ENCODE results near the gene PLEKHO1.
"Not testable (repeated sequence)": the region's sequence is repeated elsewhere in the genome, so short reads cannot be mapped to it uniquely, and the experiment has no call there.

PLEKHO1 gene

DNA sequence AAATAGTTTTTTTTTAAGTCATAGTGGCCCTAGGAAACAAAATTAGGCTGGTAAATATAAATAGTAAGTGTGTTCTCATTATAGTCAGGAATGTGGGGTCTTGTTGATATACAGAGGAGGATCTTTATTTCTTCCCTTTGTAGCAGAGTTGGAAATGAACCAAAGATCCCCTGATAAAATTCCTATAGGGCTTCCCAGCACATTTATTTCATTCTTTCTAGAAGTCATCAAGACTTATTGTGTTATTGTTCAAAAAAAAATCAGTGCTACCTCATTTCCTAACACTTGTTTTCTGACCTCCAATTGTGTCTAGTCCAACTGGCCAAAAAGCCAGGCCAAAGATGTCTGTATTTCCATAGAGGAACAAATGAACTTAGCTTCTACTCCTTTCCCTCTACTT lies 7.6 kb upstream of the PLEKHO1 start:
- no peak overlapping the region for H3K4me2 ChIP-seq (ENCODE audit: low read length)
- no peak overlapping the region for H3K27ac ChIP-seq (ENCODE audit: low read depth, low read length)
- H3F3A ChIP-seq (ENCODE audit: control insufficient read depth, insufficient read depth): peaks cover 9% of the 10 kb centered on the region
- H3K9me3 ChIP-seq (ENCODE audit: control insufficient read depth, insufficient read depth, low read length): no peaks in the 10 kb centered on the region
- no peak for TF ChIP-seq EZH2phosphoT487 (IDR thresholded peaks at IDR 0.05; ENCODE audit: borderline replicate concordance, low read length)
- TF ChIP-seq, protein P1, sequence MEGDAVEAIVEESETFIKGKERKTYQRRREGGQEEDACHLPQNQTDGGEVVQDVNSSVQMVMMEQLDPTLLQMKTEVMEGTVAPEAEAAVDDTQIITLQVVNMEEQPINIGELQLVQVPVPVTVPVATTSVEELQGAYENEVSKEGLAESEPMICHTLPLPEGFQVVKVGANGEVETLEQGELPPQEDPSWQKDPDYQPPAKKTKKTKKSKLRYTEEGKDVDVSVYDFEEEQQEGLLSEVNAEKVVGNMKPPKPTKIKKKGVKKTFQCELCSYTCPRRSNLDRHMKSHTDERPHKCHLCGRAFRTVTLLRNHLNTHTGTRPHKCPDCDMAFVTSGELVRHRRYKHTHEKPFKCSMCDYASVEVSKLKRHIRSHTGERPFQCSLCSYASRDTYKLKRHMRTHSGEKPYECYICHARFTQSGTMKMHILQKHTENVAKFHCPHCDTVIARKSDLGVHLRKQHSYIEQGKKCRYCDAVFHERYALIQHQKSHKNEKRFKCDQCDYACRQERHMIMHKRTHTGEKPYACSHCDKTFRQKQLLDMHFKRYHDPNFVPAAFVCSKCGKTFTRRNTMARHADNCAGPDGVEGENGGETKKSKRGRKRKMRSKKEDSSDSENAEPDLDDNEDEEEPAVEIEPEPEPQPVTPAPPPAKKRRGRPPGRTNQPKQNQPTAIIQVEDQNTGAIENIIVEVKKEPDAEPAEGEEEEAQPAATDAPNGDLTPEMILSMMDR (IDR thresholded peaks at IDR 0.05; ENCODE audit: low read depth, low read length, poor library complexity, severe bottlenecking): no peak
- no peaks in the 10 kb centered on the region for H3K27me3 ChIP-seq (ENCODE audit: control insufficient read depth, low read length)
- H3K36me3 ChIP-seq (ENCODE audit: control insufficient read depth, low read length): no peaks in the 10 kb centered on the region
- no peaks in the 10 kb centered on the region for H4K20me1 ChIP-seq (ENCODE audit: control insufficient read depth, insufficient read depth, low read depth, low read length)
- H3K9me2 ChIP-seq (replicated peaks; ENCODE audit: control insufficient read depth, low read length): no peaks in the 10 kb centered on the region
- H3K4me1 ChIP-seq (ENCODE audit: control insufficient read depth, low read length): peaks cover 28% of the 10 kb centered on the region
- no peak overlapping the region for H3K4me3 ChIP-seq (ENCODE audit: low read length)
- H3K79me2 ChIP-seq (ENCODE audit: control insufficient read depth, low read length): no peaks in the 10 kb centered on the region

DNA sequence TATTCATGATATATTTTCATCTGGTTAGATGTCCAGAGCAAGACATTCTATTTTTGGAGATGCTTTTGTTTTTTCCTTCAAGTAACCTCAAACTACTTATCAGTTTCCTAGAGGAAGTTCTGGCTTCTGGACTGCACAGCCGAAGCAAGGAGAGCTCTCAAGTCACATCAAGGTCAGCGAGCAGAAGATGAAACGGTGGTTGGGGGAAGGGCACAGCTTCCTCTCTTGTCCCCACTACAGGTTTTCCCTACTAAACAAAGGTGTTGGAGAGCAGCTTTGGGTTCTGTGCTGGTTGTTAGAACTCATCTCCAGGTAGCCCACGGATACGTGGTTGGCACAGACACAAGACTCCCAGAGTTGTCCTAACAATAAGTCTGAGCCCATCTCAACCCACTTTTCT lies 5.1 kb upstream of the PLEKHO1 start:
- Histone ChIP-seq H3K4me1 (ENCODE audit: control insufficient read depth, low read length) (peaks cover 41% of the 10 kb centered on the region), H3K4me2 (ENCODE audit: low read length) (no peak overlapping the region), H3K4me3 (ENCODE audit: low read length) (no peak overlapping the region), H3K9me2 (replicated peaks; ENCODE audit: control insufficient read depth, low read length) (no peaks in the 10 kb centered on the region), H3K79me2 (ENCODE audit: control insufficient read depth, low read length) (peaks cover 18% of the 10 kb centered on the region), H3F3A (ENCODE audit: control insufficient read depth, insufficient read depth) (peaks cover 12% of the 10 kb centered on the region), H3K27ac (ENCODE audit: low read depth, low read length) (no peak overlapping the region), H3K27me3 (ENCODE audit: control insufficient read depth, low read length) (no peaks in the 10 kb centered on the region), H3K36me3 (ENCODE audit: control insufficient read depth, low read length) (no peaks in the 10 kb centered on the region), H3K9me3 (ENCODE audit: control insufficient read depth, insufficient read depth, low read length) (no peaks in the 10 kb centered on the region), H4K20me1 (ENCODE audit: control insufficient read depth, insufficient read depth, low read depth, low read length) (no peaks in the 10 kb centered on the region)
- no peak for TF ChIP-seq EZH2phosphoT487 (IDR thresholded peaks at IDR 0.05; ENCODE audit: borderline replicate concordance, low read length)
- TF ChIP-seq, protein P1 (IDR thresholded peaks at IDR 0.05; ENCODE audit: low read depth, low read length, poor library complexity, severe bottlenecking): no peak

- H3K4me3 ChIP-seq (ENCODE audit: low read length); H4K20me1 ChIP-seq (ENCODE audit: control insufficient read depth, insufficient read depth, low read depth, low read length); H3K4me2 ChIP-seq (ENCODE audit: low read length); H3K36me3 ChIP-seq (ENCODE audit: control insufficient read depth, low read length); H3K9me3 ChIP-seq (ENCODE audit: control insufficient read depth, insufficient read depth, low read length); H3K27ac ChIP-seq (ENCODE audit: low read depth, low read length); H3K27me3 ChIP-seq (ENCODE audit: control insufficient read depth, low read length); H3K9me2 ChIP-seq (replicated peaks; ENCODE audit: control insufficient read depth, low read length): not testable (repeated sequence)
- peaks cover 15% of the 10 kb centered on the region for H3F3A ChIP-seq (ENCODE audit: control insufficient read depth, insufficient read depth)
- H3K79me2 ChIP-seq (ENCODE audit: control insufficient read depth, low read length): peaks cover 26% of the 10 kb centered on the region
- H3K4me1 ChIP-seq (ENCODE audit: control insufficient read depth, low read length): peaks cover 43% of the 10 kb centered on the region
Observed at GRCh38 chr1:150146016-150146415, 3.7 kb upstream of the PLEKHO1 start.

GRCh38 chr1:150146849-150147542 lies 2.7 kb upstream of the PLEKHO1 start:
- Histone ChIP-seq H3K4me1 (ENCODE audit: control insufficient read depth, low read length) (peaks cover 49% of the 10 kb centered on the region), H3K9me3 (ENCODE audit: control insufficient read depth, insufficient read depth, low read length) (no peaks in the 10 kb centered on the region), H3K4me3 (ENCODE audit: low read length) (no peak overlapping the region), H3K27me3 (ENCODE audit: control insufficient read depth, low read length) (no peaks in the 10 kb centered on the region), H3K27ac (ENCODE audit: low read depth, low read length) (no peak overlapping the region), H3K36me3 (ENCODE audit: control insufficient read depth, low read length) (peaks cover 17% of the 10 kb centered on the region), H3K4me2 (ENCODE audit: low read length) (peak overlapping the region; percentile 24; the same call in 1 of the 2 replicates), H3F3A (ENCODE audit: control insufficient read depth, insufficient read depth) (peaks cover 21% of the 10 kb centered on the region), H4K20me1 (ENCODE audit: control insufficient read depth, insufficient read depth, low read depth, low read length) (no peaks in the 10 kb centered on the region), H3K79me2 (ENCODE audit: control insufficient read depth, low read length) (peaks cover 36% of the 10 kb centered on the region), H3K9me2 (replicated peaks; ENCODE audit: control insufficient read depth, low read length) (no peaks in the 10 kb centered on the region)
- TF ChIP-seq EZH2phosphoT487 (IDR thresholded peaks at IDR 0.05; ENCODE audit: borderline replicate concordance, low read length): no peak
- TF ChIP-seq, protein P1 (IDR thresholded peaks at IDR 0.05; ENCODE audit: low read depth, low read length, poor library complexity, severe bottlenecking): no peak
